HL-60/S4 (cell line): Measurements from ENCODE around the gene DHX36.

Source experiments
- in situ Hi-C: fragments of 300-500 bp; cut with MboI; formaldehyde crosslinking; loops from 2 replicates; pipeline ENCODE4 v1.14.3; 2022; ENCODE audit warnings: low sequenced_read_pairs

DHX36 gene, protein sequence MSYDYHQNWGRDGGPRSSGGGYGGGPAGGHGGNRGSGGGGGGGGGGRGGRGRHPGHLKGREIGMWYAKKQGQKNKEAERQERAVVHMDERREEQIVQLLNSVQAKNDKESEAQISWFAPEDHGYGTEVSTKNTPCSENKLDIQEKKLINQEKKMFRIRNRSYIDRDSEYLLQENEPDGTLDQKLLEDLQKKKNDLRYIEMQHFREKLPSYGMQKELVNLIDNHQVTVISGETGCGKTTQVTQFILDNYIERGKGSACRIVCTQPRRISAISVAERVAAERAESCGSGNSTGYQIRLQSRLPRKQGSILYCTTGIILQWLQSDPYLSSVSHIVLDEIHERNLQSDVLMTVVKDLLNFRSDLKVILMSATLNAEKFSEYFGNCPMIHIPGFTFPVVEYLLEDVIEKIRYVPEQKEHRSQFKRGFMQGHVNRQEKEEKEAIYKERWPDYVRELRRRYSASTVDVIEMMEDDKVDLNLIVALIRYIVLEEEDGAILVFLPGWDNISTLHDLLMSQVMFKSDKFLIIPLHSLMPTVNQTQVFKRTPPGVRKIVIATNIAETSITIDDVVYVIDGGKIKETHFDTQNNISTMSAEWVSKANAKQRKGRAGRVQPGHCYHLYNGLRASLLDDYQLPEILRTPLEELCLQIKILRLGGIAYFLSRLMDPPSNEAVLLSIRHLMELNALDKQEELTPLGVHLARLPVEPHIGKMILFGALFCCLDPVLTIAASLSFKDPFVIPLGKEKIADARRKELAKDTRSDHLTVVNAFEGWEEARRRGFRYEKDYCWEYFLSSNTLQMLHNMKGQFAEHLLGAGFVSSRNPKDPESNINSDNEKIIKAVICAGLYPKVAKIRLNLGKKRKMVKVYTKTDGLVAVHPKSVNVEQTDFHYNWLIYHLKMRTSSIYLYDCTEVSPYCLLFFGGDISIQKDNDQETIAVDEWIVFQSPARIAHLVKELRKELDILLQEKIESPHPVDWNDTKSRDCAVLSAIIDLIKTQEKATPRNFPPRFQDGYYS

DNA sequence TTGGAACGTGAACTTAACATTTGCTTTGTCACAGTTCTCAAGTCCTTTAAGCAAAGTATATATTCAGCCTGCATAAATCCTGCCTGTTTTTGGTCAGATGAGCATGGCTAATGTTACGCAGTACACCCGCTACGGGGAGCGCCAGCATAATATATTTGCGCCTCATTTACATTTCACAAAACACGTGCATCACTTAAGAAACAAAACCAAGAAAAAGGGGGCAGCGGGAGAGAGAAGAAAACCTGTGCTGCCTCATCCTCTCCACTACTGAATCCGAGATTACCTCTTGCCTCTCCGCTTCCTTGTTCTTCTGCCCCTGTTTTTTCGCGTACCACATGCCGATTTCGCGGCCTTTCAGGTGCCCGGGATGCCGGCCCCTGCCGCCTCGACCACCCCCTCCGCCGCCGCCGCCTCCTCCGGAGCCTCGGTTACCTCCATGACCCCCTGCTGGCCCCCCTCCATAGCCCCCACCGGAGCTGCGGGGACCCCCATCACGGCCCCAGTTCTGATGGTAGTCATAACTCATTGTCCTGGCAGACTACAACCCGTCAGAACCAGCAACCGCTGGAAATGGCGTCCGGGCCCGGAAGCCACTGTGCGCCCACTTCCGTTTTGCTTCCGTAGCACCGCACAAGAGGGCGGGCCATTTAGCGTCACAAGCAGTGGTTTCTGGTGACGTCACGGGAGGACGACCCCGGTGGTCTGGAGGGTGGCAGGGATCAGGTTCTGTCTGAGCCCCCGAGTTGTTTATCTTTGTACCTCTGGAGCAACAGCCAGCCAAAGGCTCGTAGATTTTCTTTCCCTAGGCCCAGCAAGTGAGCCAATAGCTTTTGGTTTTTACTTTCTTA, at the start of gene DHX36:
DHX36 (minus strand) TSS at position 597 of the 848 bp plus-strand sequence; CDS start at position 526, 71 bp downstream.
- in situ Hi-C loops = no loop called here

DNA sequence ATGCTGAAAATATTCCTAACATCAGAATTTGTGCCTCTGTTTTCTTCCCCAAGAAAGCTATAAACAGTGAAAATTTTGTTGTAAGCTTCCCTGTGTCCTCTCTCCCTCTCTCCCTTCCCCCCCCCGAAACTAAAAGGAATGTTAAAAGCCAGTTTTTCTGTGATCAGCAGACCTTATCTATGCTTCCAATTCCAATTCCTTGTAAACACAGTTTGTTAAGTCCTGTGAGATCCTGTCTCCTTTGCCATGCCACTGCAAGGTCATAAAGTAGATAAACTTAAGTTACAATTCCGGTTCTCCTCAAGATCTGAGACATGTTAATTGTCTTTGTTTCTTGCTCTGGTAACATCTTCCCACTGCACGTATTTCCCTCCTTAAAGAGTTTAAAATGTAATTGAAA, 42.9 kb upstream of the DHX36 start:
- in situ Hi-C loops = no loop called here

DNA sequence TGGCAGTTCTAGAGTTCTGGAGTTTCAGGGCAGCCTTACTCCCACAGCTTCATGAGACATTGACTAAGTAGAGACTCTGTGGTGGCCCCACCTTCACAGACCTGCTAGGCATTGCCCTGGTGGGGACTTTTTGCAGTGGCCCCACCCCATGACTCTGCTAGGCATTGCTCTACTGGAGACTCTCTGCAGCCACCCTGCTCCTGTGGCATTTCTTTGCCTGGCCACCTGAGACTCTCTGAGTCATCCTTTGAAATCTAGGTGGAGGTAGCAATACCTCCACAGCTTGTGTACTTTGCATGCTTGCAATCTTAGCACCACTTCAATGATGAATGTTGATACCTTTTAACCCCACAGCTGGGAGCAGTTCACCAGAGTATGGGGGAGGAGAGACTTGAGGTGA, 40.6 kb upstream of the DHX36 start:
- in situ Hi-C loops = no loop called here

DNA sequence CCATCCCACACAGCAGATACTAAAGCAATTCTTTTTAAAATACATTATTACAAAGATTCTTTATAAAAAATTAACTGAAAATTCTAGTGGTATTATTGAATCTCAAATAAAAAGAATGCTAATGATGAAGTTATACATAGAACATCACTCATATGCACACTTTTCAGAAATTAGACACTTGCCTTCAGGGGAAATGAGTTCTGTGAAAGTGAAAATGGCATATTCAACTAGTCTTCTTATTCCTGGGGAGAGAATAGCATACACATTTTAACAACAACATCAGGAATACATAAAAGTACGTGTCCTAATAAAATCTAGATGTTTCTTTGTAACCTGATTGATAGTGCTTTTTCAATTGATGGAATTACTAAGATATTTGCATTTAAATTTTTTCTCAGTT, 36.8 kb upstream of the DHX36 start:
- in situ Hi-C loops = no loop called here

DNA sequence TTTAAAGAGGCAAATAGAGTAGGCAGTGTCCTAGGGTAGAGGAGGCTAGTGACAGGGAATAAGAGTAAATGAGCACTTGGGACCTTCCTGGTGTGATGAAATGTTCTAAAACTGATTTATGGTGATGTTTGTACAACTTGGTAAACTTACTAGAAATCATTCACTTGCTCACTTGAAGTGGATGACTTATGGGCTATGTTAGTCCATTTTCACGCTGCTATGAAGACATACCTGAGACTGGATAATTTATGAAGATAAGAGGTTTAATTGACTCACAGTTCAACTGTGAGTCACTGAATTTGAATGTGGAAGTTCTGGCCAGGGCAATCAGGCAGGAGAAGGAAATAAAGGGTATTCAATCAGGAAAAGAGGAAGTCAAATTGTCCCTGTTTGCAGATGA, 31.7 kb upstream of the DHX36 start:
- in situ Hi-C loops = no loop called here

DNA sequence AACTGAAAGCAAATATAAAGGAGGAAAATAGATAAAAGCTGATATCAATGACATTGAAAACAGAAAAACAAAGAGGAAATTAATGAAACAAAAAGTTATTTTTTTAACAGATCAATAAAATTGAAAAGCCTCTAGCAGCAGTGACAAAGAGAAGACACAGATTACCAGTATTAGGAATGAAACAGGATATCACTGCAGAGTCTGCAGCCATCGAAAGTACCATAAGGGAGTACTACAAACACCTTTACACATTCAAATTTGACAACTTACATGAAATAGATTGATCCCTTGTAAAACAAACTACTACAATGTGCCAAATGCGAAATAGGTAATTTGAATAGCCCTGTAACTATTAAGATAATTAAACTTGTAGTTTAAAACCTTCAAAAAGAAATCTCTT, 24.9 kb upstream of the DHX36 start:
- in situ Hi-C loops = loop anchor here (25.0 kb wide), 1 partner anchor 963 kb away; no protein-coding TSS in a partner anchor

DNA sequence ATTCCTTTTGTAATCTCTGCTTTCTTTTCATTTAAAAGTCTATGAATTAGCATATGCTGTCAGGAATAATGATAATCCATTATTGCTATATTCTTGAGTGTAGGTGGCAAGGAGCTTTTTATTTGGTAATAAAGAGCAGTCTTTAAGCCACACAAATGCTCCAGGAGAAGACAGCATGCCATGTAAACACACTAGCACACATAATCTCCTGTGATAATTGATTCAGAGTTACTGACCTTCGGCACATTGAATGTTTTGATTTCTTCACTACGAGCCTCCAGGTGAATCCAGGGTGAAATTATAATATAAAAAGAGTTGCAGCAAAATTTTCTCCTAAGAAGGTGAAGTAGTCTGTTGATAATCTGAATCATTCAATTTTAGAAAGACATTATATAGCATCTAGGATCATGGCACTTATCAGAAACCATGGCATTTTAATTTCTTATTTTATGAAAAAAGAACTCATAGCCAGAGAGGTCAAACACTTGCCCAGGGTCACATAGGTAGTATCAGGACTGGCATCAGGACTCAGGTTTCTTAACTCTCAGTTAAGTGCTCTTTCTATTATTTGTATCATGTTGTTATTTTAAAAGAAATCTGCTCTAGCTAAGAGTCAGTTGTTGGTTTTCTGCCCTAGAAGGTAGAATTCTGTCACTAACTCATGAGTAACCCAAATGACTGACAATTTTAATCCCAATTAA, 21.3 kb upstream of the DHX36 start:
- in situ Hi-C loops = loop anchor here (25.0 kb wide), 1 partner anchor 967 kb away; no protein-coding TSS in a partner anchor

DNA sequence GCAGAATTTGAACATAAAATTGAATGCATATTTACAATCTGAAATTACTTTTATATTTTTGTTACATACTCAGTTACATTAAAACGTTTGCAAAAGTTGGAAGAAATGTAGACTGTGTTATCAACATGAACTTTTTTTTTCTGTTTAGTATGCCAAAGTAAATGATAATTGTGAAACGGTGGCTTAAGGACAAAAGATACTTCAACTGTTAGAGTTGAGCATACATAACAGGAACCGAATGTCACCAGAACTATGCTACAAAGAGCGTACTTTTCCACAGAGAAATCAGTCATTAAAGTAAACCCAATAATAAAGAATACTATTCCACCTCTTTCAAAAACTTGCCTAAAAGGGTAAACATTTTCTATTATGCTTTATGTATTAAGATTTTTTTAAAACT, 14.3 kb upstream of the DHX36 start:
- in situ Hi-C loops = loop anchor here (25.0 kb wide), 1 partner anchor 974 kb away; no protein-coding TSS in a partner anchor

DNA sequence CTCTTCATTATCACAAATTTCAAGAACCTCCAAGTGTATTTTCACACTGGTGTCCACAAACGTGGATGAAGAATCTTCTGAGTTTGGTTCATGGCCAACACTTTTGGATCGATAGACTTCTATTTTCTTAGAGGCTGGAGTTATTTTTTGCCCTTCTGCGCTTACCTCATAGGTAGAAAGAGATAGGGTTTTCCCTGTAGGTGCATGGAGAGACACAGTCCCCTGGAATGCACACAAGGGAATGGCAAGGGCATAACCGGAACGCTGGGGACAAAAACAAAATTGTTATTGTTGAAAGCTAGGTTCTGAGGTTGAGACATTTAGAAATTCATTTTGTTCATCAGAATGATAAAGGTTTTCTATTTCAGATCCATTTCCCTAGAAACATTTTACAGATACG, 13.7 kb upstream of the DHX36 start:
- in situ Hi-C loops = loop anchor here (25.0 kb wide), 1 partner anchor 974 kb away; no protein-coding TSS in a partner anchor

DNA sequence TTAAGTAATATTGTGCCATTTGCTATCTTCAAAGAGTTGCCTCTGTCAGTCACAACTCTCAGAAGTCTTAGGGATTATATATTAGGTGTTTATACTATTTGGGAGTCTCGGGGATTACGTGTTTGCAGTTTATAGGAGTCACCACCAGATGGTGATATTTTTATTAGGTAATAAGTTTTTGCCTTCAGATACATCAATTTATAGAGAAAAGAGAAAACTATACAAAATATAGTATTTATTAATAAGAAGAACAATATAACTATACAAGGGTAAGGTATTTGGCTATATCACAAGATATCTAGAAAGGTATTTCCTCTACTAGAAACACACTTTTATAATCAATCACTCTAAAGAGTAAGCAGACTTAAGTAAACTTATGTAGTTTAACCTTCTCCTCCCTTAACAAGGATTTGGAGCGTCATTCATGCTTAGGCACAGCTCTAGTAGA, 10.7 kb upstream of the DHX36 start:
- in situ Hi-C loops = loop anchor here (25.0 kb wide), 1 partner anchor 977 kb away; no protein-coding TSS in a partner anchor

DNA sequence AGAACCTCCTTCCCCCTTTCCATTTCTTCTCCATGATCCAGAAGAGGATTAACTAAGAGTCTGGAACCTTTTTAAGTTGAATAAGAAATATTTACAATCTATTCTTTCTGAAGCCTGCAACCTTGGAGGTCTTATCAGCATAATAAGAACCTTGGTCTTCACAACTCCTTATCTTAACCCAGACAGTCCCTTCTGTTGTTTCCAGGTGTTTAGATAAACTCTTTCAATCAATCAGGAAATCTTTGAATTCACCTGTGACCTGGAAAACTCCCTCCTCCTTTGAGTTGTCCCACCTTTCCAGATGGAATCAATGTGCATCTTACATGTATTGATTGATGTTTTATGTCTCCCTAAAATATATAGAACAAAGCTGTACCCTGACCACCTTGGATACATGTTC, 3.6 kb upstream of the DHX36 start:
- in situ Hi-C loops = loop anchor here (25.0 kb wide), 1 partner anchor 984 kb away; no protein-coding TSS in a partner anchor

DNA sequence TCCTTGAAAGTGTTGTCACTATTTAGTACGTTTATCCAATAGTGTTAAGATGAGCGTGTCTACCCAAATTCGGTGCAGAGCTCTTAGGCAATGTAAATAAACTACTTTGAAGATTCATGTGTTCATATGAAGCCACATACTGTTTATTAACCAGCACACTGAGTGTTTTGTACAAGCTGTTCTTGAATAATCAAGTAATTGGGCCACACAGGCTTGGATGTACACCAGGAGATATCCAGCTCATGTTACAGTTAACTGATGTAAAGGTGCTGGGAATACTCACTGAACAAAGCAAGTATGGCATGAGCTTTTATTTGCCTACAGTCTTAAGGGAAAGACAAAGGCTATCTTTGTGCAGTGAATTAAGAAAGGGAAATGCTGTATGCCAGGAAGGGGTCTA, 632 bp upstream of the DHX36 start:
- in situ Hi-C loops = loop anchor here (25.0 kb wide), 1 partner anchor 987 kb away; no protein-coding TSS in a partner anchor

DNA sequence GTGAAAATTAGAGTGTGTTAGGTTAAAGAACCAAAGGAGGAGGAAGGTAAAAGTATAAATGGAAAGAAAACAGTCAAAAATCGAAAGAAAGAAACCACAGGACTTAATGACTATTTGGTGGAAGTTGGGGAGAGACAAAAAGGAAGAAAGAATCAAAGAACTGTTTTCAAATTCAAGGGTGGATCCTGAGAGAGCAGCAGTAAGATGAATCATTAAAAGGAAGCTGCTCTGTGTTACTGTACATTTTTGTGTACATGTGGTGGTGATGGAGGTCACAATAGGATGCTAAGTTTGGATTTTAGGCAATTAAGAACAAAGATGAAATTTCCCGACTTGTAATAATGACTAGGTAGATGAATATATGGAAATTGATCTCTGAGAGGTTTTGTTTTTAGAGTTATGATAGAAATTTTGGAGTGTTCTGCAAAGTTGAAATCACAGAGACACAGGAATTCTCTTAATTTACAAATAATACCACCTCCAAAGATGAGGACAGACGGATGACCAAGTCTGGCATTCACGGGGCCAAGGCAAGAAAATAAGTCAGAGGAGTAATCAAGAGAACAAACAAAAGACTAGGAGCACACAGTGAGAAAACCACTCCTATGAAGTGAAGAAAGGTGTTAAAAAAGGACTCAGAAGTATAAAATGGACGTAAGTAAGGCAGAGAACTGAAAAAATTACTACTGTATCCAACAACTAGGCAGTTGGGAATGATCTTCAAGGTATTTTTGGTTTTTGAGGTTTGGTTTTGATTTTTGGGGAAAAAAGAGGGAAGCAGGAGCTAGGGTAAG, 7.1 kb downstream of the DHX36 start:
- in situ Hi-C loops = no loop called here

DNA sequence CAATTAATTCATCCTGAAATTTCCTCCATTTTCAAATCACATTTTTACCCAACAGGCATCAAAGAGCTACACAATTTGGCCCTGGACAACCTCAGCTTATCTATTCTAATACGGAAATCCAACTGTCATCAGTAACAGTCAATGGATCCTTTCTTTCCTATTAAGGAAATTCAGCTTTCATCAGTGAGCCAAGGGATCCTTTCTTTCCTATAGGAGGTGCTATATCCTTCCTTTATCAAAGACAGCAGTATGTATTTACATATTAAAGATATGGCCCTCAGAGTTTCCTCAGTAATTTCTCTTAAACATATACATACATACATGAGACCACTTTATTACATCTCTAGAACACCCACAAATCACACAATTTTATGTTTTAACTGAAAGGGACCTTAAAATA, 10.1 kb downstream of the DHX36 start:
- in situ Hi-C loops = no loop called here

DNA sequence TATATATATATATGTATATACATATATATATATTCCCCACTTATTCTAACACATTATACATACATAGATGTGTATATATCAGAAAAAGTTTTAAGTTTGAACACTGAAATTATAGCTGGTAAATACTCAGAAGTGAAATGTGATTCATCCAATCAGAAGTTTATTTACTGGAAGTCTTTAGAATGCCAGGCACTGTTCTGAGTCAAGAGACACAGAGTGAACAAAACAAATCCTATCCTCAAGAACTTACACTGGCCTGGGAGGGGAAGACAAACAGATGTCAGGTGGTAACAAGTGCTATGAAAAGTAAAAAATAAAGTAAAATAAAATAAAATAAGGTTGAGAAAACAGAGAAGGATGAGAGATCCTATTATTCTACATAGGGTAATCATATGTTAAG, 13.4 kb downstream of the DHX36 start:
- in situ Hi-C loops = no loop called here

DNA sequence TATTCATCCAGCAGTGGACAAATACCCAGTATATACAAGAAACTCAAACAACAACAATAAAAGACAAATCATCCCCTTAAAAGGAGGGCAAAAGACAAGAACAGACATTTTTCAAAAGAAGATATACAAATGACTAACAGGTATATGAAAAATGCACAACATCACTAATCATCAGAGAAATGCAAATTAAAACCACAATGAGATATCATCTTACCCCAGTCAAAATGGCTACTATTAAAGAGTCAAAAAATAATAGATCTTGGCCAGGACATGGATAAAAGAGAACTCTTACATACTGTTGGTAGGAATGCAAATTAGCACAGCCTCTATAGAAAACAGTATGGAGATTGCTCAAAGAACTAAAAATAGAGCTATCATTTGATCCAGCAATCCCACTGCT, 16.9 kb downstream of the DHX36 start:
- in situ Hi-C loops = no loop called here

DNA sequence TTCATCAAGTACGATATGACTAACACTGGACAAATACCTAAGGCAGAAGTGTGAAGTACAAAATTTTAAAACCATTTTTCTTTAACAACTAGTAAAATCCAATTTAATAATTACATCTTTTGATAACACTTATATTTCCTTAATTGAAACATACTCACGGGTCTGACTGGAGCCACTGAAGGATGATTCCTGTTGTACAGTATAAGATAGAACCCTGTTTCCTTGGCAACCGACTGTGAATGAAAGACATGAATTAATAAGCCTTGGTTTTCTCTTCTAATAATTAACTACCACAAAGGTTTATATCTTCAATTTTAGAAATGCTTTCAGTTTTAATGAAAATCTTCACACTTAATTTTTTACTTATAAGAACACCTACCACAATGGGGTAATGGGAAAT, 19.4 kb downstream of the DHX36 start:
- in situ Hi-C loops = no loop called here

DNA sequence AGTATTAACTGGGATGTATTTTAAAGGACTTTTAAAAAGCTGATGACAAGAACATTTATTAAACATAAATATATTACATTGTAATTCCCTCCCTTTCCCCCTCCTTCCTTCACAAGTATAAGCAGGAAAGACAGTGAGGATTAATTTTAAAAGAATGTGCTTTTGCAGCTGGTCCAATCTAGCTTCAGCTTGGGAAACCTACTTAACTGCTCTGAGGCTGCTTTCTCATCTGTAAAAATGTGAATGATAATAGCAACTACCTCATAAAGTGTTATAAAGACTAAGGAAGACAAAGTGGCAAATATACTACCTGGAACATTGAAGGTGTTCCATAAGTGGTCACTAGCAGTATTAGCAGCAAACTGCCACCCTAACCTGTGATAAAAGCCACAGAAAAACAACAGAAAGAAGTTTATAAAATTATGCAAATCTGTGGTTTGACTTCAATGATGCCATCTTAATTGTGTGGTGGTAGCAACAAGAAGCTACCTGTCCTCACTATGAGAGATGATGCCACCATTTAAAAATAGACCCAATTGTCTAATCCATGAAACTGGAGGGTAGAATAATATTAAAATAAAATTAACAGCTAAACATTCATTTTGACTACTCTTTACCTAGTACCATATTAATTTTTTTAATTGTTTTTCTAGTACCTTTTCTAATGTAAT, 20.0 kb downstream of the DHX36 start:
- in situ Hi-C loops = no loop called here
